GM19043 (cell line): Measurements from ENCODE around the gene STX4.
A peak's percentile ranks its signal among the peaks of the same experiment; 100 is the strongest.
"Not testable (repeated sequence)": the region's sequence is repeated elsewhere in the genome, so short reads cannot be mapped to it uniquely, and the experiment has no call there.

ENCODE experiments used
- ATAC-seq: cut with Tn5 transposase; IDR thresholded peaks from one replicate; pipeline ENCODE4 v1.9.1; 2021; ENCODE audit warnings: low read depth; ENCODE audit not compliant: unreplicated experiment

STX4 gene

DNA sequence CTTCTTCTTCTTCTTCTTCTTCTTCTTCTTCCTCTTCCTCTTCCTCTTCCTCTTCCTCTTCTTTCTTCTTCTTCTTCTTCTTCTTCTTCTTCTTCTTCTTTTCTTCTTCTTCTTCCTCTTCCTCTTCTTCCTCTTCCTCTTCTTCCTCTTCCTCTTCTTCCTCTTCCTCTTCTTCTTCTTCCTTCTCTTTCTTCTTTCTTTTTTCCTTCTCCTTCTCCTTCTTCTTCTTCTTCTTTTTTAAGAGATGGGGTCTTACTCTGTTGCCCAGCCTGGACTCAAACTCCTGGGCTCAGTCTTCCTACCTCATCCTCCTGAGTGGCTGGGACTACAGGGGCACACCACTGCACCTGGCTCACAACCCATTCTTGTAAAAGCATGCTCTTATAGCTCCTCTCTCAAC is 20.1 kb upstream of the STX4 start:
- ATAC-seq, result not testable (repeated sequence)

DNA sequence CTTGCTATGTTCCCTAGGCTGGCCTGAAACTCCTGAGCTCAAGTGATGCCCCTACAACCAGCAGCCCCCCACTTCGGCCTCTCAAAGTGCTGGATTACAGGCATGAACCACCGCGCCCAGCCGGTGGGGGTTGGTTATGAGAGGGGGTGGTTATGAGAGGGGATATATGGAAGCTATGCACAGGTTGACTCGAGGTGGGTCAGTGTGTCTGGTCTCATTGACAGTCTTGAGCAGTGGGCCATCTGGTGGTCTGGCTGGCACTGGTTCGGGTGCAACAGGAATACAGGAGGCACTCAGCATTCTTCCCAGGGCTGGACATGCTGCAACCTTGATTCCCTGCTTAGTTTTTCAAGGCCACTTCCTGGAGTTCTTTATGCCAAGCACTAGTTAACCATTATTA is 17.3 kb upstream of the STX4 start:
- ATAC-seq, result no peak

DNA sequence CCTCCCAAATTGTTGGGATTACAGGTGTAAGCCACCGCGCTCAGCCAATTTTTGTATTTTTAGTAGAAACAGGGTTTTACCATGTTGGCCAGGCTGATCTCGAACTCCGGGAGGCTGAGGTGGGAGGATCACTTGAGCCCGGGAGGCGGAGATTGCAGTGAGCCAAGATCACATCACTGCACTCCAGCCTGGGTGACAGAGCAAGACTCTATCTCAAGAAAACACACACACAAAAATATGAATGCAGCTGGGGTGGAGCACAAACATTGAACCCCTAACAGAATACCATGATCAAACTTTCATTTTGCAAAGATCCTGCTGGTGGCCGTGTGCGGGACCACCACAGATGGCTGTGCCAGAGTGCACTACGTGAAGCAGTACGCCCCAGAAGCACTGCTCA is 15.6 kb upstream of the STX4 start:
- not testable (repeated sequence) for ATAC-seq

DNA sequence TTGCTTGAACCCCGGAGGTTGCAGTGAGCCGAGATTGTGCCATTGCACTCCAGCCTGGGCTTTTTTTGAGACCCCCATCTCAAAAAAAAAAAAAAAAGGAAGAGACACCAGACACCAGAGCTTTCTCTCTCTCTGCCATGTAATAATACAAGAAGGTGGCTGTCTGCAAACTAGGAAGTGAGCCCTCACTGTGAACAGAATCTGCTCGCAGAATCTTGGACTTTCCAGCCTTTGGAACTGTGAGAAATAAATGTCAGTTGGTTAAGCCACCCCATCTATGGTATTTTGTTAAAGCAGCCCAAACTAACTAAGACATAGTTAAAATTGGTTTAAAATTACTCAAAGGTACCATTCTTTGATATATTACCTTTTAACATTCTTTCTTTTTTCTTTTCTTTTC is 12.8 kb upstream of the STX4 start:
- no peak for ATAC-seq

DNA sequence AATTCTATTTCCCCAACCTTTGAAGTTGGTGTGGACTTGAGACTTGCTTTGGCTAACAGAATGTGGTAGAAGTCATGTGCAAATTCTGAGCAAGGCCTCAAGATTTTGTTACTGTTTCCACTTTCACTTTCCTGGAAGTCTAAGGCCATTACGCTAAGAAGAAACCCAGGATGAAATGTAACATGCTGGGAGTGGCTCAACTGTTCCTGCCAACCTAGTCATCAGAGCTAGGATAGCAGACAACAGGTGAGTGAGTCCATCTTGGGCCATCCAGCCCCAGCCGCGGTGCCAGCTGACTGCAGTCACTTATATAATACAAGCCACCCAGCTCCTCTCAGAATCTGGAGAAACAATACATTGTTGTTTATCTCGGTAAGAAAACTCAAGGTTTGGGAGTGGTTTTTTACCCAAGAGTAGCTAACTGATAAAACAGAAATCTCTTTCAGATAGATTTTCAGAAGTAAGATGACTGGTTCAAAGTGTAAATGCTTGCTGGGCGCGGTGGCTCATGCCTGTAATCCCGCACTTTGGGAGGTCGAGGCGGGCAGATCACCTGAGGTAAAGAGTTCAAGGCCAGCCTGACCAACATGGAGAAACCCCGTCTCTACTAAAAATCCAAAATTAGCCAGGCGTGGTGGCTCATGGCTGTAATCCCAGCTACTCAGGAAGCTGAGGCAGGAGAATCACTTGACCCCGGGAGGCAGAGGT is 10.7 kb upstream of the STX4 start:
- no peak for ATAC-seq

DNA sequence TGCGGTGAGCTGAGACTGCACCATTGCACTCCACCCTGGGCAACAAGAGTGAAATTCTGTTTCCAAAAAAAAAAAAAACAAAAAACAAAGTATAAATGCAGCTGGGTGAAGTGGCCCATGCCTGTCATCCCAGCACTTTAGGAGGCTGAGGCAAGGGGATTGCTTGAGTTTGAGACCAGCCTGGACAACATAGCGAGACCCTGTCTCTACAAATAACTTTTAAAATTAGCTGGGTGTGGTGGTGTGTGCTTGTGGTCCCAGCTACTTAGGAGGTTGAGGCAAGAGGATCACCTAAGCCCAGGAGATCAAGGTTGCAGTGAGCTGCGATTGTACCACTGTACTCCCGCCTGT is 10.1 kb upstream of the STX4 start:
- no peak for ATAC-seq

DNA sequence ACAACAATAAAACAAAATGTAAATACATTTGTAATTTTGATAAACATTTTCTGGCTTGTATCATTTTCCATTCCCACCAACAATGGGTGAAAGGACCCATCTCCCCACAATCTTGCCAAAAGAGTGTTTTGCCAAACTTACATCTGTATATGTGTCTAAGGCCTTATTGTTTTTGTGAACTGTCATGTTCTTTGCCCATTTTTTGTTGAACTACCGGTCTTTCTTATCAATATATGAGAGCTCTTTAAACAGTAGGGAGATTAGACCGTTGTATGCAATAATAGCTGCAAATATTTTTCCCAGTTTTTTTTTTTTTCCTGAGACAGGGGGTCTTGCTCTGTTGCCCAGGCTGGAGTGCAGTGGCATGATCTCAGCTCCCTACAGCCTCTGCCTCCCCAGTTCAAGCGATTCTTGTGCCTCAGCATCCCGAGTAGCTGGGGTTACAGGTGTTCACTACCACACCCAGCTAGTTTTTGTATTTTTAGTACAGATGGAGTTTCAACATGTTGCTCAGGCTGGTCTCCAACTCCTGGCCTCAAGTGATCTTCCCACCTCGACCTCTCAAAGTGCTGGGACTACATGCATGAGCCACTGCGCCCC is 9.6 kb upstream of the STX4 start:
- no peak for ATAC-seq

DNA sequence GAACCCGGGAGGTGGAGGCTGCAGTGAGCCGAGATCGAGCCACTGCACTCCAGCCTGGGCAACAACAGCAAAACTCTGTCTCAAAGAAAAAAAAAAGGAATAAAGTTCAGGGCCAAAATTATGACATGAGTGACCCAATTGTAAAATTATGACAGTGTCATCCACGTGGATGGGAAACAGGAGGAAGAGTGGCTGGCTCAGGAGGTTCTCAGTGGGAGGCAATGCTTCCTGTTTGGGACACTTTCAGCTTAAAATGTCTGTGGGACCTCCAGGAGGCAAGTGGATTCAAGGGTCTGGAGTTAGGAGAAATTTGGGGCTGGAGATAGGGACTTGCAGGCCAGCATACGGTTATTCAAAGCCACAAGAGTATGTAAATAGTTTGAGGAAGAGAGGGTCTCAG is 8.0 kb upstream of the STX4 start:
- ATAC-seq, result no peak

DNA sequence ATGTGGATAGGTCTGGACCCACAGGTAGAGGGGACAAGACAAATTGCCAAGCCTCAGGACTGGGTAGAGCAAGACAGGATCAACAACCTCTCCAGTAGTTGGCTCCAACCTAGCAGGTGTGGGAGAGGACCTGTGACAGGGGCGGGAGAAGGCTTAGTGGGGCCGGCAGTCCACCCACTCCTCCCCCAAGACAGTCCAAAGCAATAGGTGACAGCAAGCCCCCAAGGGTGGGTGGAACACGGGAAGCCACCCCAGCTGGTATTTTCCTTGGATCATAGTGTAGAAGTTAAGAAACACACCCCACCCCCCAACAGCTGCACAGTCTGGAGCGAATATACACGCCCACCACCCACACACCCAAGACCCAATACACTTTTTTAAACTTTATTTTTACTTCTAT is 4.1 kb upstream of the STX4 start:
- no peak for ATAC-seq

DNA sequence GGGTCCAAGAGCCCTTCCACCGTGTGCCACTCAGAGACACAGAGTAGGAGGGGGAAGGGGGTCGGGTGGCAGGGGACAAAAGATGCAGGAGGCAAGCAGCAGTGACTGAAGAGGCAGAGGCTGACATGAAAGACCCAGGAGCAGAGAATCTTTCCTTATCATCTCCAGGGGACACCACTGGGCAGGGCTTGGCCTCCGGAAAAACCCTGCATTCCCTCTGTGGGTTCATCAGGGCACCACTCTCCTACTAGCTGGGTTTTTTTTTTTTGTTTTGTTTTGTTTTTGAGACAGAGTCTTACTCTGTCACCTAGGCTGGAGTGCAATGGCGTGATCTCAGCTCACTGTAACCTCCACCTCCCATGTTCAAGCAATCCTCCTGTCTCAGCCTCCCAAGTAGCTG is 2.1 kb upstream of the STX4 start:
- ATAC-seq, result no peak

DNA sequence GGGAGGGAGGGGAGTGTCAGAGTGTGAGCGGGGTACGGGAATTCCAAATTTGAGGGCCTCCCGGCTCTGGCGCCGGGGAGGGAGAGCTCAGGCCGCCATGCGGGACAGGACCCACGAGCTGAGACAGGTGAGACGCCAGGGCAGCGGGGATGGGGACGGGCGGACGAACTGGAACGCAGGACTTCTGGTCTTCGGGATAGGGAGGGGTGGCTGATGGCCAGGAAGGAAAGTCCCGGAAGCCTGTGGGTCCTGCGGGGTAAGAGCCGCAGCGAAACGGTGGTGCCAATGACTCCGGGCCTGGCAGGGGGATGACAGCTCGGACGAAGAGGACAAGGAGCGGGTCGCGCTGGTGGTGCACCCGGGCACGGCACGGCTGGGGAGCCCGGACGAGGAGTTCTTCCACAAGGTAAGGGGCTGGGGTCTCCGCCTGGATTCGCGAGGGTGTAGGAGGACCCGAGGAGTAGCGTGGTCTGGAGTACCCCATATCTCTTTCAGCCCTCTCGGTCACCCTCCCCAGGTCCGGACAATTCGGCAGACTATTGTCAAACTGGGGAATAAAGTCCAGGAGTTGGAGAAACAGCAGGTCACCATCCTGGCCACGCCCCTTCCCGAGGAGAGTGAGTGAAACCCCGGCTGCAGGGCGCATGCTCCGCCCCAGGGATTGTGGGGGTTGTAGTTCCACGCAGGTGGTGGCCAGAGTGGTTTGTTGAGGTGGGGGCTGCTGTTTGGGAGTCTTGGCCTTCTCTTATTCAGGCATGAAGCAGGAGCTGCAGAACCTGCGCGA is 543 bp downstream of the STX4 start:
- ATAC-seq, result peak; percentile 48

DNA sequence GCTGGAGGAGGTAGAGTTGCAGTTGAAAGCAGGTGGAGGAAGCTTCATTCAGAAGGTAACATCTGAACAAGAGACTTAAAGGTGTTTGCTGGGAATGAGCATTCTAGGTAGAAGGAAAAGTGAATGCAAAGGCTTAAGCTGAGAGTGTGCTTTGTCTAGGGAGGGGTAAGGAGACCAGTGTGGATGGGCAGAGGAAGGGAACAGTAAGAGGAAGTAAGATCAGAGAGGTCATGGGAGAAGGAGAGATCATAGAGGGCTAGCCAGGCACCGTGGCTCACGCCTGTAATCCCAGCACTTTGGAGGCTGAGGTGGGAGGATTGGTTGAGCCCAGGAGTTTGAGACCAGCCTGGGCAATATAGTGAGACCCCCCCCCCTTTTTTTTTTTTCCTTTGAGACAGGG is 3.3 kb downstream of the STX4 start:
- ATAC-seq, result no peak

DNA sequence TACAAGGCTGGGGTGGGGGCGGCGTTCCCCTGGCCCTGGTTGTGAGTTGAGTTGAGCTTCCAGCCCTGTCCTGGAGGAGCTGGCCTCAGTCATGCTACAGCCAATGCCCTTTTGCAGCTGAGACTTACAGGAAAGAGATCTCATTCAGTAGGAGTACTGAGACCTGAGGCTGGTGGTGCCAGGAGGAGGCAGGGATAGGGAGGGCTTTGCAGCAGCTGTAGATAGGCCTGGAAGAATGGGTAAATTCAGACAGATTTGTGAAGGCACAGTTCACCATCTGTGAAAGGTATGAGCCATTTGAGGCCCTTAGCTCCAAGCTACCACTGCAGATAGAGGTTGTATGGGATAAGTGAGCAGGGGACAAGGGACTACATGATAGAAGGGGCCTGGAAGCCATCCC is 5.6 kb downstream of the STX4 start:
- ATAC-seq, result no peak

DNA sequence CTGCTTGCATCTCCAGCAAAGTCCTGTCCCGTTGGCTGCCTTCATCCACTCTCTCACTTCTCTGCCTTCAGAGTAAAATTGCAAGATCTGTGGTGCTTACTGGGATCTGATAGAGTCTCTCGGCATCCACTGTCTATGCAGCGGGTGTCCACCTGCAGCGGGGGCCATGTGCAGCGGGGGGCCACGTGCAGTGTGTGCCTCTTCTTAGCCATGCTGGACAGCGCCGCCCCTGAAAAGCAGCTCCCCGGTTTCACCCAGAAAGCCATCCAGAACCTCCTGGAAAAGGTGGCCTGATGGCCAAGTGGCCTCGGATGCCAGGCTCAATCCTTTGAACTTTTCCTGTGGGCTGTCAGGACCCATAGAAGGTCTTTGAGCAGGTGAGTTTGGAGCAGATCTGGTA is 9.5 kb downstream of the STX4 start:
- no peak for ATAC-seq

DNA sequence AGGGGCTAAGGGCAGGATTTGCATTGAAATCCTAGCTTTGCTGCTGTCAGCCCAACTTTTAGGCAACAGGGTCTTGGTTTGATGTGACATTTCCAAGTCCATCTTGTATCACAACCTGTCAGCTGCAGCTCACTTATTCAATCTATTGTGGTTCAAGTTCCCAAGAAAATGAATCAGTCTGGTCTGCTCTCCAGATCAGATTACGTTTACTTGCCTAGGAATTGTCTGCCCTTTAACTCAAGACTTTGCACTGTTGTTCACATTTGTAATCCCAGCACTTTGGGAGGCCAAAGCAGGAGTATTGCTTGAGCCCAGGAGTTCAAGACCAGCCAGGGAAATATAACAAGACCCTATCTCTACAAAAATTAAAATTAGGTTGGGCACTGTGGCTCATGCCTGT is 10.0 kb downstream of the STX4 start:
- ATAC-seq, result no peak

DNA sequence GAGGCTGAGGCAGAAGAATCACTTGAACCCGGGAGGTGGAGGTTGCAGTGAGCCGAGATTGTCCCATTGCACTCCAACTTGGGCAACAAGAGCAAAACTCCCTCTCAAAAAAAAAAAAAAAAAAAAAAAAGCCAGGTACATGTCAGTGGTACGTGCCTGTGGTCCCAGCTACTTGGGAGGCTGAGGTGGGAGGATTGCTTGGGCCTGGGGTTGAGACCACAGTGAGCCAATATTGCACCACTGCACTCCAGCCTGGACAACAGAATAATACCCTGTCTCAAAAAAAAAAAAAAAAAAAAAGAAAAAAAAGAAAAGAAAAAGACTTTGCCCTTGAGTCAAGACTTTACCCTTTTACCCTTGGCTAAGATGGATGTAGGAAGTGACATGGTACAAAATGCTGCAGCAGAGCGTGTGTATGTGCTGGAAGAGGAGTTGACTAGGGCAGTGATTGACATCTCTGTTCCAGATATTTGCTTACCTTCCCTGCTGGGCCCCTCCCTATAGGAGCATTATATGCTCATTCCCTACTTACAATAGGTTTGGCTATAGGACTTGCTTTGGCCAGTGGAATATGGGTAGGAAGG is 10.6 kb downstream of the STX4 start:
- no peak for ATAC-seq

DNA sequence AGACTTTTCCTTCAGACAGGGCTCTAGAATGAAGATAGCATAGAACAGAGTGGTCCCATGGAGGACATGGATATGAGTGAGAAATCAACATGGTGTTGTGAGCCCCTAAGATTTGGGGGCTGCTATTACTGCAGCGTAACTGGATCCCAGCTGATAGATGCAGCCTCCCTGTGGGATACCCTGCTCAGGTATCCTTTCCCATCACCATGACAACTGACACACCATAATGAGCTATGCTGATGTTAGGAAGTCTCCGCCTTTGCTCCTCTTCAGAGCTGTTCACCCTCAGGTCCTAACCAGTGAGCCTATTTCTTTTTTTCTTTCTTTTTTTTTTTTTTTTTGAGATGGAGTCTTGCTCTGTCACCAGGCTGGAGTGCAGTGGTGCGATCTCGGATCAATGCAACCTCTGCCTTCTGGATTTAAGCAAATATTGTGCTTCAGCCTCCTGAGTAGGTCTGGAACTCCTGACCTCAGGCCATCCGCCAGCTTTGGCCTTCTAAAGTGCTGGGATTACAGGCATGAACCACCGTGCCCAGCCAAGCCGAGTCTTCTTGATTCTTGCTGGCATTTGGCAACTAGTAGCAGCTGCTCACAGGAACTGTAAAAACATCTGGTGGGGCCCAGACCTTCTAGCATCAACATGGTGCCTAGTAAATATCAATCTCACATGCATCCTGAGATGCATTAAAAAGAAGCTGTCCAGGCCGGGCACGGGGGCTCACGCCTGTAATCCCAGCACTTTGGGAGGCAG is 17.1 kb downstream of the STX4 start:
- no peak for ATAC-seq

DNA sequence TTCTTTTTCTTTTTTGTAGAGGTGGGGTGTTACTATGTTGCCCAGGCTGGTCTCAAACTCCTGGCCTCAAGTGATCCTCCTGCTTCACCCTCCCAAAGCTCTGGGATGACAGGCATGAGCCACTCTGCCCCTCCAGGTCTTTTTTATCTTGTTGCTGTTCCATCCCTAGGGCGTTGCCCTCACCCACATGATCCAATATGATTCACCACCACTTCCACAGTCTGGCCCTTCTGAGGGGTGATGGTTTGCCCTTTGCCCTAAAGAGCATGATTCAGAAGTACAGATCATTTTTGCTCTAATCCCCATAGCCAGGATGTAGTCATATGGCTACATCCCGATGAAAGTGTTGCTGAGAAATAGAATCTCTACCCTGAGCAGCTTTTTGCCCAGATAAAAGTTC is 18.8 kb downstream of the STX4 start:
- no peak for ATAC-seq

DNA sequence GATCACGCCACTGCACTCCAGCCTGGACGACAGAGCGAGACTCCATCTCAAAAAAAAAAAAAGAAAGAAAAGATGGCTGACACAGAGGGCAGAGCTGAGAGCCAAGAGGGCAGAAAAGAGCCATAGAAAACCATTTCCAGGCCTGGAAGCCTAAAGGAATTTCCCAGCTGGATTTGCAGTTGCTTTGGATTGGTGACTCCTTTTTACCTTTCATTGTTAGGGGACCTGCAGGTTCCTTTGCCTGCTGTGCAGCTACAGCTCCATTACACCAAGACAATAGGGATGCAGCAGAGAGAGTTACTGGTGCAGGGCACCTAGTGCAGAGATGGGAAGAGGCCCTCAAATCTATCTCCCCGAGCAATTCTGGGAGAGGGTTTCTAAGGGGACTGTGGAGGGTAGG is 22.3 kb downstream of the STX4 start:
- no peak for ATAC-seq

DNA sequence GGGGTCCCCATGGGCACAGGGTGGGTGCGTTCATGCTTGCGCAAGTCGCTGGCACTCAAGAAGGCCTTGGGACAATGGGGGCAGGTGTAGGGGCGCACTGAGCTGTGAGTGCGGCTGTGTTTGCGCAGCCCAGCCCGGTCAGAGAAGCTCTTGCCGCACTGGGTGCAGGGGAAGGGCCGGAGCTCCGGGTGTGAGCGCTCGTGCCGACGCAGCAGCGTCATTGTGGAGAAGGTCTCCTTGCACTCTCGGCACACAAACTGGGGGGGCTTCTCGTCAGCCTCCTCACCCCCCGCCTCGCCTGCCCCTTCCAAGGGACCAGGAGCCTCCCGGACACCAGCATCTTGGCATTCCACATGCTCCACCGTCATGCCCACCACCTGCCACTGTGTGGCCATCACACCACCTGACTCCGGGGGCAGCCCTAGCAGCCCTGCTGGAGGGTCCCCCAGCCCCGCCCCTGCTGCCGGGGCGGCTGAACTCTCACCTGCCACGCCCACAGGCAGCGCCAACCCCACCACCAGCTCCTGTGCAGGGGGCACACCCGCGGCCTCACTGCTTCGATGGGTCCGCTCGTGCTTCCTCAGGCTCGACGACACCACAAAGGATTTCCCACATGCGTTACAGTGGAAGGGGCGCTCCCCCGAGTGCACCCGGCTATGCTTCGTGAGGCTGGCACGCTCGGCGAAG is 27.9 kb downstream of the STX4 start:
- ATAC-seq, result no peak
